Stimulated activated CD8-positive, alpha-beta memory T cell treated with anti-CD3 and anti-CD28 coated beads, Interleukin-15, amount 100 ng/mL, for 48 hours (primary cell): ENCODE measurements around the gene MYRIP.
"Not testable (repeated sequence)": the region's sequence is repeated elsewhere in the genome, so short reads cannot be mapped to it uniquely, and the experiment has no call there.

Experiments
- DNase-seq, 2 donors: peaks; one replicate each; pipeline ENCODE4 v3.0.0-alpha.2; 2020; ENCODE audit warnings: low read depth in 2 of 2

MYRIP gene

DNA sequence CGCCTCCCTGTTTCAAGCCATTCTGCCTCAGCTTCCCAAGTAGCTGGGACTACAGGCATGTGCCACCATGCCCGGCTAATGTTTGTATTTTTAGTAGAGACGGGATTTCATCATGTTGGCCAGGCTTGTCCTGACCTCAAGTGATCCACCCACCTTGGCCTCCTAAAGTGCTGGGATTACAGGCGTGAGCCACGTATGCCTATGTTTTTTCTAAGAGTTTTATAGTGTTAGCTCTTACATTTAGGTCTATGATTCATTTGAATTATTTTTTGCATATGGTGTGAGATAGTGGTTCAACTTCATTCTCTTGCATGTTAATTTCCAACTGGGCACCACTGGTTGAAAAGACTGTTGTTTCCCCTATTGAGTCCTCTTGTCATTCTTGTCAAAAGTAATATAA is 473.6 kb downstream of the MYRIP start:
- not testable (repeated sequence) for DNase-seq

- no peak for DNase-seq
Observed at GRCh38 chr3:40287248-40287647, 477.8 kb downstream of the MYRIP start.

- DNase-seq: no peak
Observed at GRCh38 chr3:40290396-40290795, 481.0 kb downstream of the MYRIP start.

GRCh38 chr3:40291471-40291870 is 482.1 kb downstream of the MYRIP start:
- no peak for DNase-seq

DNA sequence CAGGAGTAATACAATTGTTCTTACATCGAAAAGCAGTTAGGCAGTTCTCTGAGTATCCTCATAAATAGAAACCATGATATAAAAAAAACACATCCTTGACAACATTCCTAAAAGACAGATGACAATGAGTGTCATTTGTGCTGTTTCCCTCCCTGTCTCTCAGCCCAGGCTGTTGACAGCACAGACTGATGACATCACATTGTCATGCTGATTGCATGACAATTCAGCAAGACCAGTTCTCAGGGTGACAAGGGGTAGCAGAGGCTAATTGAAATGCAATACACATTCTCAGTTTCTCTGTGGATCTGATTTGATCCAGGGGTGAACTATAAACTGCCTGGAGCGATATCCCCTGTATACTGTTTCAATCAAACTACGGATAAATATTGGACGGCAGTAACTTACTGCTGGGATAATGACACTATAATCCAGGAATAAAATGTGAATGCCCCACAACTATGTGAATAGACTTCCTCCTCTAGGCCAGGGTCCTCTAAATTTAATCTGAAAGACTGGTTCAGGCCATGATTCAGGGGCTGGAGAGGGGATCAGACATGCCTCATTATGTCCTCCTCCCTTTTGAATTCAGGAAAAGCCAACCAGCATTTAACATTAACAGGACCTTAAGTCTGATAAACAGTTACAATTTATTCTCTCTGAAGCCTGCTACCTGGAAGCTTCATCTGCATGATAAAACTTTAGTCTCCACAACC is 483.4 kb downstream of the MYRIP start:
- no peak for DNase-seq

DNA sequence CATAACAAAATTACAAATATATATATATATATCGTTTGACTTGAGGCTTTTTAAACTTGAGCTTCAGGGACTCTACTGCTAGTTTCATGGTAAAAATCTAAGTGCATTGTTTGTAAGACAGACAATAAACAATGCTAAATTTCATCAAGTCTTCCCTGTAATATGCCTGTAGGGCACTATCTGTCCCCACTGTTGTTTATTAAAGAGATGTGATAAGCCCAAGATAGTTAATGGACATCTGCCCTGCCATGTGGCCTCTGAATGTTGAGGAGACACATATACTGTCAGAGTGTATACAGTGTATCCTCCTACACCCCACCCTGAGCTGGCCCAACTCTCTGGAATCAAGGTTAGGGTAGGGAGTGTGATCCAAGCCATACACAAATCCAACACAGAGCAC is 485.0 kb downstream of the MYRIP start:
- no peak for DNase-seq

DNA sequence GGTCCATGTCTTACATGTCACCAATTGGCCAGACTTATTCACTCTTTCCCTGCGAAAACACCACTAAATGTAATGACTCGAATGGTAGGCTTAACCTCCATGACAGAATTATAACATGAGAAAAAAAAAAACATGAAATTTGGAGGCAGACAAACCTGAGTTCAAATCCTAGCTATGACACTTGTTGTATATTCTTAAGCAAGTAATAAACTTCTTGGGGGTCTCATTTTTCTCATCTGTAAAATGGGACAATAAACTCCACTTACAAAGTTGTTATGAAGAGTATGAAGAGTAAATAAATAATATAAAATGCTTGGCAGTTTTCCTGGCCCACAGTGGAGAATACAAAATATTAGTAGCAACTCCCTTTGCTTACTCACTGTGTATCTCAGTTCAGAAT is 488.7 kb downstream of the MYRIP start:
- DNase-seq: no peak

DNA sequence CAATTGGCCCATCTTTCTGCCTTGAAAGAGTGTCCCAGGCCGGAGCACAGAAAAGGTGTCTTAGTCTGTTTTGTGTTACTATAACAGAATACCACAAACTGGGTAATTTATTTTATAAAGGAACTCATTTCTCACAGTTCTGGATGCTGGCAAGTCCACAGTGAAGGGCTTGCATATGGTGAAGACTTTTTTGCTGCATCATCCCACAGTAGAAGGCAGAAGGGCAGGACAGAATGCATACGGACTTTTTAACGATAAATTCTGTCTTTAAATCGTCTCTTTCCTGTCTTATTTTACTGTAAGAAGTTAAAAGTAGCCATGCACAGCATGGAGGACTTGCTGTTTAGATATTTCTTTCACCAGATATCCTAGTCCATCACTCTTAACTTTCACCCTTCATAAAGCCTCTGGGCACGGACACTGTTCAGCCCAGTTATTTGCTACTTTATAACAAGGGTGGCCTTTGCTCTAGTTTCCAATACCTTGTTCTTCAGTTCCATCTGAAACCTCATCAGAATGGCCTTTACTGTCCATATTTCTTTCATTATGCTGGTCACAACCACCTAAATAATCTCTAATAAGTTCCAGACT is 489.8 kb downstream of the MYRIP start:
- no peak for DNase-seq

GRCh38 chr3:40299721-40300335 is 490.4 kb downstream of the MYRIP start:
- no peak for DNase-seq

DNA sequence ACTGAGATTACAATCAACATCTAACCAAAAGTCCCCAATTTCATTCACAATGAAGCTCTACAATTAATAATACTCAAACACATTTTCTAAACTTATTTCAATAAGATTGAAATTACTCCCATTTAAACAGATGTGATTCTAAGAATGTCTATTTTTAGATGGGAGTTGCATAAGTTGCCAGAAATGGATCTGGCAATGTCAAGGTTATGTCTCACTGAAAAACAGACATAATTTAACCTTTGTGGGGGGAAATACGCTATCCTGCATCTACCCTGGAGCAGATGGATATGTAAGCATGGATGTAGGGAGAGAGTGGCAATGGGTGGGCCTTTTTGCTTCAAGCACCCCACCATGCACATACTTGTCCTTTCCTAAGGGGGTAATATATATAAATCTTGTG is 493.4 kb downstream of the MYRIP start:
- DNase-seq: no peak

GRCh38 chr3:40304352-40304751 is 494.9 kb downstream of the MYRIP start:
- no peak for DNase-seq

DNA sequence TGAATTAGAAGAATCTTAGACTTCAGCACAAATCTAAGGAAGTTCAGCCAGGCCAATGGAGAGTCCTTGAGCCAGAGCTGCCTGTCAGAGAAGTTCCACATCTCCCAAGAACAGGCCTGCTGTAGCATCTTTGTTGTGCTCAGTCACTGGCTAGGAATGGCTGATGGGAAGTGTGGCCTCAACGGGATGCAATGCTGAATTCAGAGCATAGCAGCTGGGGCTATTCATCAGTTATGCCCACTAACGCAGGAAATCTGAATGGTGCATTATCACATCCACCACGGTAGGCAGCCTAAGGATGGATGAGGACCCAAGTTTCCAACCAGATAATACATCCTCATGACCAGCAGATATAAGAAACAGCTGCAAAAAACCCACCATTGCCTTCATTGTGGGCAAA is 496.9 kb downstream of the MYRIP start:
- DNase-seq: no peak

DNA sequence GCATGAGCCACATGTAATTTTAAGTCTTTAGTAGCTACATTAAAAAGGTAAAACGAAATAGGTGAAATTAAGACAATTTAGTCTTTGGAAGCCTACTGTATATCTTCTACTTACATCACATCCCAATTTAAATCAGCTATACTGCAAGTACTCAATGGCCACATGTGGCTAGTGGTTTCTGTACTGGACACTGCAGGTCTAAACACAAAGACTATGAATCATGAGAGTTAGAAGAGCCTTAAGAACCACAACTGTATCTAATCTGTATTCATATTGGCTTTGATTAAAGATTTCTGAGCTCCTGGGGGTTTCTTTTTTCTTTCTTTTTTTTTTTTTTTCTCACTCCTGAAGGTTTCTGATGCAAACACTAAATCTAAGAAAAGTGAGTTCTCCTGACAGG is 497.8 kb downstream of the MYRIP start:
- DNase-seq: no peak

DNA sequence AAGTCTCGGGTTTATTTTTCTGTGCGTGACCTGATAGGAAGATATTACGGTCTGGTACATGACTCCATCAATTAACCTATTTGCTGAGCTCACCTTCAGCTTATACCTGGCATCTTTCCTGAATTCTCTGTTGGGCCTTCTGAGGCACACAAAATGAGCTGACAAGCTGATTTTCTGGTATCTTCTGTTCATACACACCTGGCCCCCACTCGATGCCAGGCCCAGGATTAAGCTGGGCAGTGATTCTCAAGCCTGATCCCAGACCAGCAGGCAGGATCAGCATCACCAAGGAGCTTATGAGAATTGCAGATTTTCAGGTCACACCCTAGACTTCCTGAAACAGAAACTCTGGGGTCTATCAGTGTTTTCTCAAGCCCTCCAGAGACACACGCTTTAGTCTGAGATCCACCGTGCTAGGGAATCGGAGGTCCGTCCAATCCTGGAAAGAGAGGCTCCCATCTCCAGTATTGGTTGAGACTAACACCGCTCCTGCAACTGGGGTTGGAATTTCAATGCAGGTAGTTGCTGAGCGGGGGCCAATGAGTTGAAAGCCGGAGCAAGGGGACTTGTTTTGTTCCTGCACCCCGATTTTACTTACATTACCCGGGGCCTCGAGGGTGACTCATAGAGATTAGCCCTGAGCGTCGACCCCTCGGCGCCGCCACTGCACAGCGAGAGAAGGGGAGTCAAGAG is 499.5 kb downstream of the MYRIP start:
- no peak for DNase-seq

GRCh38 chr3:40309418-40309924 is 500.1 kb downstream of the MYRIP start, which contains the start of gene EIF1B:
Gene EIF1B, plus strand, starts transcription at chr3:40309707. Its CDS starts 235 bp downstream, at chr3:40309942.
- DNase-seq: peak; percentile 96
